Activated CD8-positive, alpha-beta memory T cell treated with anti-CD3 and anti-CD28 coated beads, Interleukin-2, amount 50 U/mL, for 48 hours (primary cell): Measurements from ENCODE around the gene ATE1.
"Not testable (repeated sequence)": the region's sequence is repeated elsewhere in the genome, so short reads cannot be mapped to it uniquely, and the experiment has no call there.

Experiments used
- DNase-seq: peaks from one replicate; pipeline ENCODE4 v3.0.0-alpha.2; 2020

The ATE1 gene

DNA sequence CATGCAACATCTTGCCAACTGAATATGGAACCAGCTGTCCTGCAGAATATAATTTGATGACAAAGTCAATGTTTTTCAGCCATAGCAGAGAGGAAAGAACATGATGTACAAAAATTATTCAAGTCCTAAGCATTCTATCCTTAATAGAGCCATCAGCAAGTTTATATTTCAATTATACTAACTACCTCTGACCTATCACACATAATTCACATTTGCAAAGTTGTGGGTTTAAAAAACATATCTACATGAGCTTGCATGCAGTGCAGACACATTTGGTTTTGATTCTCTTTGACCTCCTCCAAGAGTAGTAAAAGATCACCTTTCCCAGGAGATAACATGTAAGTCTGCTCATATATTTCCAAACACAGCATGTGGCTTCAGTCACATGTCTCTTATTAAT is 203.5 kb downstream of the ATE1 start:
- no peak for DNase-seq

DNA sequence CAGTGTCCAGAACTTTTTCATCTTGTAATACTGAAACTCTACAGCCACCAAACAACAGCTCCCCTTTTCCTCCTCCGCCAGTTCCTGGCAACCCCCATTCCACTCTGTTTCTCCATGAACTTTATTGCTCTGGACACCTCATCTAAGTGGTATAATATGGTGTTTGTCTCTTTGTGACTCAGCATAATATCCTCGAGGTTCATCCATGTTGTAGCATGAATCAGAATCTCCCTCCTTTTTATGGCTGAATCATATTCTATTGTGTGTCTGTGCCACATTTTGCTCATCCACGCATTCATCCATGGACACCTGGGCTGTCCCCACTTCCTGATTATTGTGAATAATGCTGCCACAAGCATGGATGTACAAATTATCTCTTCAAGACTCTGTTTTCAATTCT is 205.2 kb downstream of the ATE1 start:
- DNase-seq = no peak

DNA sequence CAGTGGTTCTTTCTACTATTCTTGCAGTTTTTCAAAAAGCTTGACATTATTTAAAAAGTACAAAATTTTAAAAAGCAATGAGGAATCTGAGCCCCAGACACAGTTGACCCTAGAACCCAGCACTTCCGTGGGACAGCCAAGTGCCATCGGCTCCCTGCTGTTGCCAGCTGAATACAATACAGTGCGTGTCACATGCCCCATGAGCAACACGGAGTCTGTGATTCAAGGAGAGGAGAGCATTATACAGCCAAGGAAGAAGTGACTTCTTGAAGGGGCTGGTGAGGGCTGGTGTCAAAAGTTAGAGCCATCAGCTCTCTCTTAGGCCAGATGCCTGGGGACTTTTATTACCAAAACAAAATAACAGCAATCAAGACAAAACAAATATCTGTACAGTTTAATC is 206.6 kb downstream of the ATE1 start:
- no peak for DNase-seq

DNA sequence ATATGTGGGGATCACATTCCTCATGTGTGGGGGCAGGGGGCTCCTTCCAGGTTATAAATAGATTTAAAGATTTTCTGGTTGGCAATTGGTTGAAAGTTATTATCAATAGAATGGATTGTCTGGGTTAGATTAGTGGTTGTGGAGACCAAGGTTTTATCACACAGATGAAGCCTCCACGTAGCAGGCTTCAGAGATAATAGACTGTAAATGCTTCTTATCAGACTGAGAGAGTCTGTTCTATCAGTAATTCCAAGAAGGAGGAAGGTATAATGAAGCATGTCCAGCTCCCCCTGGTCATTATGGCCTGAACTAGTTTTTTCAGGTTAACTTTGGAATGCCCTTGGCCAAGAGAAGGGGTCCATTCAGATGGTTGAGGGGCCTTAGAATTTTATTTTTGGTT is 211.9 kb downstream of the ATE1 start:
- no peak for DNase-seq

DNA sequence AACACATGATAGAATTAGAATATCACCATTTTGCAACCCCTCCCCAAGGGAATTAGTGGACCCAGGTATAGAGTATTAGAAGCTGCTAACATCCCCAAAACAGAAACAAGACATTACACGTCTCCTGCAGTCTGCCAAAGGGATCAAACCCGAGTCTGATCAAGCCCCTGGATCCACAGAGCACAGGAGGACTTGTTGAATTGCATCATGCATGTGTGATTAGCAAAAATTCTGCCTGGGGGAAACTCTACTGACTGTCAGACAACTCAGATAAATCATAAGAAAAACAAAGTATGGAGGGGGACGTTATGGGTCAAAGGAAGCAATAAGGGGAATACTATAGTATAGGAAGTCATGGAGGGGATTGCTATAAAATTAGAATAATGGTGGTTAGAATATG is 212.8 kb downstream of the ATE1 start:
- no peak for DNase-seq

DNA sequence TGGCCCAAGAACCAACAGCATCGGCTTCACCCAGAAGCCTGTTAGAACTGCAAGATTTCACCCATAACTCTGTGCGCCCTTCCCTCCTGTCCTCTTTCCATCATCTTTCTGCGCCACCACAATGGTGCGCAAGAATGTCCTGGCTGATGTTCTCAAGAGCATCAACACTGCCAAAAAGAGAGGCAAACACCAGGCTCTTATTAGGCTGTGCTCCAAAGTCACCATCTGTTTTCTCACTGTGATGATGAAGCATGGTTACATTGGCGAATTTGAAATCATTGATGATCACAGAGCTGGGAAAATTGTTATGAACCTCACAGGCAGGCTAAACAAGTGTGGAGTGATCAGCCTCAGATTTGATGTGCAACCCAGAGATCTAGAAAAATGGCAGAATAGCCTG is 214.3 kb downstream of the ATE1 start:
- no peak for DNase-seq

DNA sequence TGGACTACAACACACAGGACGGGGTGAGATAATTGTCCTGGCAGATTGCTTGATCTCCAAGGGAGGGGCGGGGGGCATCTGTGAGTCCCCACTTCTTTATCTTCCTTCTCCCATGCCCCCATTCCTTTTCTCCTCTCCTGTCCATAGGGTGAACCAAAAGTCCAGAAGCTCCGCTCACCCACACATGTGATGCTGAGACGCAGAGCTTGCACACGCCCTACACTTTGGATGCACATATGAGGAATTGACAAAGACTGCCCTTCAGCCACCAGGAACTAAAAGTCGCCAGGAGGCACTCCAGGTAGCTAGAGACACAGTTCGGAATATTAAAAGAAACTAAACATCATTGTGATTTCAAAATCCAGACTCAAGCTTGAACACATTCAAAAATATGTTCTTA is 216.9 kb downstream of the ATE1 start:
- DNase-seq = no peak

DNA sequence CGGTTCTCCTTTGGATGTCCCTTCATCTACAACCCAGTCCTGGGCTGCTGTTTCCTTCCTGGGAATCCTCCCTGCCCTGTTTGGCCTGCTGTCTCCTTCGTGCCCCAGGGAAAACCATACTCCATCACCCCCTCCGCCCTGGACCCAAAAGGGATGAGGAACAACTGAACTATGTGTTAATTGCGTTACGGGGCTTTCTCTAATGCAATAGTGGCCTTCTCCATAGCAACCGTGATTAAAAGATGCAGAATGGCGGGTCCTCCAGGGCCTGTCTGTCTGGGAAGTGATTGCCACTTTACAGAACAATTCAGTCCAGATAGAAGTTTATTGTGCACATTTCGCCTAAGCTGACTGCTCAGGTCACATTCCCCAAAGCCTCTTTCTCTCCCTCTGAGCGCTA is 217.6 kb downstream of the ATE1 start:
- no peak for DNase-seq

DNA sequence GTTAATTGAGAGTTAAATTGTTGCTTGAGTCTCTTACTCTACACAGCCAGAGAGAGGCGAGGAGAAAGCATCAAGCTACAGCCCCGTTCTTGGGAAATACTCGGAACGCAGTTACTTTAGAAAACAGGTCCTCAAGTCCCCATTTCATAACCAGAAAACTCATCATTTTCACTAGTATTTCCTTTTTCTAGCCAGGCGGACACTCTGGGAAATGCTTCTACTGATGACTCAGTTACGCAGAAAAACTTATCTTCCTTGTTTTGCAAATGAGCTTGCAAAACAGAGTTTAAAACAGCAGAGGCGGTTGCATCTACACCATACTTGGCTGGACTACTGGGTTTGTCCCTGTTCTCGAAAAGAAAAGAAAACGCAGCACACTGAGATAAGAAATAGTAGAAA is 218.2 kb downstream of the ATE1 start:
- no peak for DNase-seq

DNA sequence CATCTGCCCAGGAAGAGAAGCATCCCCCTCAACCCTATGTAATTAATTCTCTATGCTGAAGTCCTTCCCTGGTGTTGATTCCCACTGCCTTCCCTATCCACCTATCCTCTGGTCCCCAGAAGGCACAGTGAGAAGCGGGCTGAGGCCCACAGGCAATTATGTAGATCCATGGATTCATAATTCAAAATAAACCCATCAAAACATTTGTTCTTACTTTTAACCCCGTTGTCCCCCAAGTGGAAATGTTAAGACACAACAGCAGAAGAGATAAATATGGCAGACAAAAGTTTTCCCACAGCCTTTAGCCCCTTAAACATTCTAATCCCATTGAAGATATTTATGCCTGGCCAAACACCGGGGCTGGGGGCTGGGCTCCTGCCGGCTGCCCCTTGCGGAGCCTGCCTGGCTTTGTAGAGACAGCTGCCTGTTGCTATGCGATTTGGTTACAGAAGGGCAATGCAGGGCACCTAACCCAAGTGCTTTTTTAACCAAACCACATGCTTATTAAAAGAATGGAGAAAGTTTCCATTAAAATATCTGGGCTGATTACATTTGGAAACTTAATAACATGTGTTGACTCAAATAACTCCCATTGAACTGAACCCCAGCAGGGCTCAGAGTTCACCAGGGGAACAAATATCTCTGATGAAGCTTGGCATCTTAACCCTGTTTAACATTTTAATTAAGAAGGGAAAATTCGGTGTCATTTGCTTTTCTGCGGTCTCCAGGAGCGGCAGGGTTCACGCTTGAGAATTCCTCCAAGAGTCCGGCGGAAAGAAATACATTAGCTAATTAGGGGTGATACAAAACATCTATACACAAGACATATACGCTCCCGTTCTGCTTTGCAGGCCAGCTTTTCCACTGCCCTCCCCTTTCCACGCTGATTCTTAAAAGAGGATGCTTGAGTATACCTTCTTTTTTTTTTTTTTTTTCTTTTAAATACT is 218.8 kb downstream of the ATE1 start:
- DNase-seq = no peak

DNA sequence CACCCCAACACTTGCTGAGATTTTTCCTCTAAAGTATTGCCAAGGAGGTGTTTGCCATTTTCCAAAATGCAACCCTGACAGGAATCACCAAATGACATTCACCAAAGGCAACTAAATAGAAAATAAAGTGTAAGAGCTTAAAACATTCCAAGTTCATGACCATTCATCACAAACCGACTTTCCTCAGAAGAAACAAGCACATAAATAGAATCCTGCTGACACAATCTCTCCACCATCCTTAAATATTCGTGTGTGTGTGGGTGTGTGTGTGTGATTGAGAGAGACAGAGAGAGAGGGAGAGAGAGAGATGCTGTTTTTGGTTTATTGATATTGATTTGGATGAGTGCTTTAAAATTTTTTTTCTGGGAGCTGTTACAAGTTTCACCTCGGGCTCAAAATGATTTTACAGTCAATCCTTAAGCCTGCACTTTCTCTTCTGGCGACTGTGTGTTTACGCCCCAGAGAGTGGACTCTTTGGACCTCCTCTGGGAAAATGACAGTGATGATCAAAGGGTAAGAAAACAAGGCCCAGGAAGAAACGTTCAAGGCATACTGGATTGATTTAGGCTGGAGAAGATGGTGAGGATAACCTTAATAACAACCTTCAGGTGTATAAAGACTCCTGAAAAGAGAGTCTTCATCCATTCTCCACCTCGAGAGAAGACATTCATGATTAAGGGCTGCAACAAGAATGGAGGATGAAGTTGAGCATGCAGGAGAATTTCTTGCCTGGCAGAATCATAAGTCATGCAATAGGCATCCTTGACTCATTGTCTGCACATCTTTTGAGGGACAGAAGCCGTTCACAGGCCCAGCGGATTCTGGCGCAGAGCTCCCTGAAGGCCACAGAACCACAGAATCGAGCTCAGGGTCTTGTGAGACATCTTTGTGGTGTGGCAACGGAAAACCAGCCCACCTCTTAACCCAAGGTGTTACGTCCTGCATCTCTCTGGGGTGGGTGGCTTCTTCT is 225.2 kb downstream of the ATE1 start:
- no peak for DNase-seq

DNA sequence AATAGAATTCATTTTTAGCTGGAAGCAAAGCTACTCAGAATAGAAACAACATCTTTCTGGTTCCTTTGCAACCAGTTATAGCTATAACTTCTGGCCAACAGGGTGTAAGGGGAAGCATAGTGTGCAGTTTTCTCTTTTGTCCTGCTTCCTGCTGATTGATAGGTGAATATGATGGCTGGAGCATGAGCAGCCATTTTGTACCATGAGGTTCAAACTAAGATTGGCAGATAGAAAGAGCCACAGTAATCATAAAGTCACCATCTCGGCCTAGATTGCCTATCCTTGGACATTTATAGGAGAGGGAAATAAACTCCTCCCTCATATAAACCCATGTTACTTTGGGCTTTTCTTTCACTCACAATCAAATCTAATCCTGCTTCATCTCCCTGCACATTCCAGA is 227.4 kb downstream of the ATE1 start:
- DNase-seq = no peak

DNA sequence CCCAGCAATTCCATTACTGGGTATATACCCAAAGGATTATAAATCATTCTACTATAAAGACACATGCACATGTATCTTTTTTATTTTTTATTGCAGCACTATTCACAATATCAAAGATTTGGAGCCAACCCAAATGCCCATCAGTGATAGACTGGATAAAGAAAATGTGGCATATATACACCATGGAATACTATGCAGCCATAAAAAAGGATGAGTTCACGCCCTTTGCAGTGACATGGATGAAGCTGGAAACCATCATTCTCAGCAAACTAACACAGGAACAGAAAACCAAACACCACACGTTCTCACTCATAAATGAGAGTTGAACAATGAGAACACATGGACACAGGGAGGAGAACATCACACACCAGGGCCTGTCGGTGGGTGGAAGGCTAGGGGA is 228.1 kb downstream of the ATE1 start:
- not testable (repeated sequence) for DNase-seq

DNA sequence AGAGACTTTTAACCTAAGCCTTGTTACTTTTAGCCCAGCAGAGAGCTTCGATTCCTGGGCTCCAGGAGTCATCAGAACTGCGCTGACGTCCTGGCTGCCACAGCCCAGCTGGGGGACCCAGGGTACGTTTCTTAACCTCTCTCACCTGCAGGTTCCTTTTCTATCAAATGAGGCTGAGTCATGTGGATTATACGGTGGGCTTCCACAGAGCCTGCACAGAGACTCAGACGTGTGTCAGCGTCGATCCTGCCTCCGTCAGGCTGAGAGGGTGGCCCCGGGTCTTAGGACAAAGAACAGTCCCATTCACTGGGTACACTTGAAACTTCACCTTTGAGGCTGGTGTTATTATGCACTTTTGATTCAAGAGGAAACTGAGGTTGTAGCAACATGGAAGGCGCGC is 228.9 kb downstream of the ATE1 start:
- no peak for DNase-seq

DNA sequence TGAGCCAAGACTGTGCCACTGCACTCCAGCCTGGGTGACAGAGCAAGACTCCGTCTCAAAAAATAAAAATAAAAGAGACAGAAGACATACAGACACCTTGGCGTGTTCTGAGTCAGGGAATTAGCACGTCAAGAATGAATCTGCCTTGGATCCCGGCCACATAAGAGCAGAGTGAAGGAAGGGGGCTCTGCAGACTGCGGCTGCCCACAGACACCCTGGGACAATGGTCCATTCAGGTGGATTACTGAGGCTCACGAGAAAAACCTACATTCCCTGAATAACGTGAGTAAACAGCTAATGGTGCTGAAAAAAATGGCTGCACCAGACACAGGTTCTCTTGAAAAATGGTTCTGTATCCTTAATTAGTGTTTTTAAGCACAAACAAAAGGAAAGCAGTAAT is 229.5 kb downstream of the ATE1 start:
- no peak for DNase-seq

DNA sequence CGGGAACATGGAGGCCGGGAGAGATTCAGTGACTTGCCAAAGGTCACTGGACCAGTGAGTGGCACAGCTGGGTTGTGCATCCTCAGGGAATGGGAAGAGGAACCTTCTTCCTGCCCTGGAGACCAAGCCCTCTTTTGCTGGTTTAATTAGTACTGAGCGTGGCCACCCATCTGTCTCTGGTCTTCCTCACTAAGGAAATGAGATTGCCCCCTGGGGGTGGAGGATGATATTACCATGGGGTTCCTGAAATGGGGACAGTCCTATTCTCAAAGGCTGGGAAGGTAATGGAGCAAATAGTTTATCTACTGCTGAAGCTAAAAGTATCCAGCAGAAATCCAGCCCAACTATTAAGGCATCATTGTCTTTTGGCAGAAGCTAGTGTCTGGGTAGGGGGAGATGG is 231.0 kb downstream of the ATE1 start:
- peak; percentile 58 for DNase-seq

DNA sequence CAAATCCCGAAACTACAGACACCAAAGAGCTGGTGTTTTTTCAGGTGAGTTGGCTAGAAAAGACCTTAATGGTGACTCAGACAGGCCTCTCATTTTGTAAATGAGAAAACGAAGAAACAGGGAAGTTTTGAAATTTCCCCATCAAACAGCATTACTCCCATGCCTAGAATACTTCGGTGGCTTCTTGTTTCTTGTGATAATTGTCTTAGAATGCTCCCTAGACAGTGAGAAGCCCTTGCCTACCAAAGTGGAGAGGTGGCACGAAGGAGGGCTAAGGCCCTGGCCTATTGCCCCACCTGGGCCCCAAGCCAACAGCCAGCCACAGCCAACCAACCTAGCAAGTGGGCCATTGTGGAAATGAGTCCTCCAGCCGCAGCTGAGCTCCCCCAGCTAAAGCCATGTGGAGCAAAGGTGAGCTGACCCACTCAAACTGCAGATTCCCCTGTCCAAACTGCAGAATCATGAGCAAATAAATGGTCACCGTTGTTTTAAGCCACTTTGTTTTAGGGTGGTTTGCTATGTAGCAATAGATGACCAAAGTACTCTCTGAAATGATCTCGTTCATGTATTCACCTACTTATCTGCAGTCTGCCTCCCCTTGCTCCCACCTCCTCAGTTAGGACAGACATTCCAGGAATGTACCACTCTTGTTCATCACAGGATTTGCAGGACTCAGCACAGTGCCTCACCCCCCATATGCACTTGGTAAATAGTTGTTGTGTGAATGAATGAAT is 231.9 kb downstream of the ATE1 start:
- DNase-seq = no peak

DNA sequence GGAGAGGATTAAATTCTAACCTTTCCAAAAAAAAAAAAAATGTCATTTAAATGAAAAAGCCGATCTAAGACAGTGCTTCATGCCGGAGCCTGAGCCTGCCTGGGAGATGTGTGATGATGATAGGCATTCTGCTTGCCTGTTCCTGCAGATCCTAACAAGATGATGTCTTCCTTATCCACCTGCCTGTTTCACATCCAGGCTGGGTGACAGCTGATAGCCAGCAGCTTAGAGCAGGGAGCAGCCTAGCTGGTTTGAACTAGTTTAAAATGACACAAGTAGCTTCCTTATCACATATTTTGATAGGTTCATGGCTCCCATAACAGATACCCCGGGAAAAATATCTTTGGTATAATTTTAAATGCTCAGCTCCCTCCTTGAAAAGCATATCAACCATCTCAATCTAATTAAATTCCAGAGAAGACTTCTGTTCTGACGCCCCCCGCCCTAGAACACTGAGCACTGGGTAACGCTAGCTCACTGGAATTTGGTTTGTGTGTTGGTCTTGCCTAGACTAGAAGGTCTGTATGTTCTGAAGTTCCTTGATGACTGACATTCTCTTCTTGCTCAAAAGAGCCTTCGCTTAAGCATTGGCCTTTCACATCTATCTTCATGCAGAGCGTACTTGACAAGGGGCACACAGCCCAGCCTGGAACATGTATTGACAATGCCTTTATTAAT is 232.7 kb downstream of the ATE1 start:
- DNase-seq = no peak

DNA sequence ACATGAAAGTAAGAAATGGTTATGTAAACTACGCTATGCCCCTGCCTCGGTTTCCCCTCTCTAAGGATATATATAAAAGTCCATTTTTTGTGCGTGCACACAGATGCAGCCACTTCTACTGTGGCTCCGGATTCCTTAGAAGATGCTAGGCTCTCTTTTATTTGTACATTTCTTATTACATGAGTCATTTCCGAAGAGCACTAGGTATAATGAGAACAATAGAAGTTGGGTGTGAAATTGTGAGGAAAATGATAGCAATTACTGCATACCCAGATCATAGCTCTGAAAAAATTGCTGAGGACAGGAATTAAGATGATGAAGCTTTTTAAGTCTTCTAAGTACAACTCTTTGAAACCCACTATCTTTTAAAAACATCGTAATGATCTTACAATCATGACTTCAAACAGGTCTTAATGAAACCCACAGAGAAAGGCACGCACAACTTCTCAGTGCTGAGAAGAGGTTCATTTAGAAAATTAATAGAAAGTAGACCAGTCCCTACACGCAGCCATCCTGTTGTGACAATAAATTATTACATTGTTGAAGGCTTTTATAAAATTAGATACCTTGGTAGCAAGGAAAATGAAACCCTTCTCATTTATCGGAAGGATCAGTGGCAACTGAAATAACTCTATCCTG is 233.4 kb downstream of the ATE1 start:
- no peak for DNase-seq

DNA sequence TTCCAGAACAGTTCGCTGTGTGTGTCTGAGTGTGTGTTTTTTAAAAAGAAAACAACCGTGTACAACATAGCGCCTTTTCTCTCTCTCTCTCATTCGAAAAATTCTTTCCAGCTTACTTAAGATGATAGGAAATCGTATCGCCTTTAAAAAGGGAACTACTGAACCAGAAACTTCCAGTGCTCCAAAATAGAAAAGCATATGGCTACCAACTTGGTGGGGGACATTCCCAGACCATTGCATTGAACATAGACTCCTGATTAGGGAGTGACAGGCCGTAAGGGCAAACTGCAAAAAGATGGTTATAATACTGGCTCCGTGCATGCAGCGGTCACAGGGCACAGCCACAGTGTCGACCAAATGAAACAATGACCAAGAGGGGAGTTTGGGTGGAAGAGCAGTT is 235.2 kb downstream of the ATE1 start:
- no peak for DNase-seq

DNA sequence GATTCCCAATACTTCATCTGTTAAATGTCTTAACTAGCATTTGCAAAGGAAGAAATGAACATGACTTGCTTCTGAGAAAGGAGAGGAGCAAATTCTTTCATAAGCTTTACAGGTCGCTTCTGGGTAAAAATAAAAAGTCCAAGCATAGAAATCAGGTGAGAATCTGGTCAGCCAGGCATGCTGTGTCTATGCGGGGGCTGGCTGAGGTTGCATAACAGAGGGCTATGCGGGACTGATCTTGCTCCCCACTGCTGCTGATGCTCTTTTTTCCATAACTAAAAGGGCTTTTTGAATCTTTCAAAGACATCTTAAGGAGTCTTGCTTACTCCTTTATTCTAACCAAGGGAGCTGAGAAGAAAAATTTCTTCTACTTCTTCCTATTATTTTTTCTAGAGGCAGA is 236.9 kb downstream of the ATE1 start:
- no peak for DNase-seq
